CD8-positive, alpha-beta memory T cell (primary cell): ENCODE results near the gene WDR18. TPM values are rescaled to one million over a fixed set of nuclear protein-coding genes. Genes with fewer than 3 reads are reported as not detected.

Experiments
- CTCF ChIA-PET: fragments of 350-600 bp; sonication (Branson Sonifier 250); formaldehyde crosslinking; loops from one replicate; lab custom pipeline; 2021; ENCODE audit warnings: antibody characterized with exemption; lab: Charles Lee
- POLR2A ChIA-PET: fragments of 350-600 bp; sonication (Branson Sonifier 250); formaldehyde crosslinking; loops from one replicate; lab custom pipeline; 2021; ENCODE audit warnings: antibody characterized with exemption; lab: Charles Lee
- DNase-seq, 5 donors: peaks; one replicate each; pipeline versions ENCODE4 v3.0.0 to v3.0.0-alpha.2; 2020 to 2022; ENCODE audit warnings: mixed read lengths in 1 of 5
- H3K27ac ChIP-seq: one replicate; pipeline ENCODE4 v1.7.0; 2013; ENCODE audit warnings: low read depth, mild to moderate bottlenecking, low read length, moderate library complexity
- H3K27me3 ChIP-seq: 2 replicates; pipeline ENCODE4 v1.7.0; 2013; ENCODE audit warnings: low read length, mild to moderate bottlenecking; ENCODE audit not compliant: insufficient read depth, poor library complexity, severe bottlenecking
- H3K36me3 ChIP-seq: 2 replicates; pipeline ENCODE4 v1.7.0; 2013; ENCODE audit warnings: mild to moderate bottlenecking, low read length, moderate library complexity; ENCODE audit not compliant: insufficient read depth
- H3K4me1 ChIP-seq: 2 replicates; pipeline ENCODE4 v1.7.0; 2013; ENCODE audit warnings: mild to moderate bottlenecking, low read length, moderate library complexity; ENCODE audit not compliant: insufficient read depth
- H3K4me3 ChIP-seq: 2 replicates; pipeline ENCODE4 v1.7.0; 2013; ENCODE audit warnings: mild to moderate bottlenecking, low read length
- H3K9me3 ChIP-seq: 2 replicates; pipeline ENCODE4 v1.7.0; 2013; ENCODE audit warnings: mild to moderate bottlenecking, low read length
- H3K27ac Mint-ChIP-seq, 8 donors: one replicate each; pipeline ENCODE4 v1.8.0; 2020 to 2021; ENCODE audit warnings: mixed read lengths in 8 of 8, mild to moderate bottlenecking in 6 of 8, inconsistent platforms in 3 of 8, moderate library complexity in 3 of 8
- H3K27me3 Mint-ChIP-seq, 2 donors: one replicate each; pipeline ENCODE4 v1.8.0; 2020 to 2021; ENCODE audit warnings: mixed read lengths in 2 of 2, mild to moderate bottlenecking in 1 of 2, moderate library complexity in 1 of 2
- H3K36me3 Mint-ChIP-seq, 3 donors: one replicate each; pipeline ENCODE4 v1.8.0; 2020 to 2021; ENCODE audit warnings: mixed read lengths in 3 of 3, inconsistent platforms in 1 of 3, mild to moderate bottlenecking in 1 of 3
- H3K4me1 Mint-ChIP-seq, 3 donors: one replicate each; pipeline ENCODE4 v1.8.0; 2020 to 2021; ENCODE audit warnings: mixed read lengths in 3 of 3, inconsistent platforms in 1 of 3, mild to moderate bottlenecking in 1 of 3
- H3K4me3 Mint-ChIP-seq, 7 donors: one replicate each; pipeline ENCODE4 v1.8.0; 2020 to 2021; ENCODE audit warnings: mixed read lengths in 7 of 7, mild to moderate bottlenecking in 6 of 7, moderate library complexity in 4 of 7, inconsistent platforms in 2 of 7
- H3K9me3 Mint-ChIP-seq, 5 donors: one replicate each; pipeline ENCODE4 v1.8.0; 2020 to 2022; ENCODE audit warnings: mixed read lengths in 5 of 5, mild to moderate bottlenecking in 3 of 5, moderate library complexity in 2 of 5, inconsistent platforms in 1 of 5
- polyA plus RNA-seq: library from polyadenylated mRNA; unstranded; fragments of 300-500 nt; fragmentation: Illumina TruSeq; gene quantifications from one replicate; pipeline ENCODE4 v1.2.3, GENCODE V29; 2021
- total RNA-seq, 2 experiments: library from RNA; stranded (reverse); gene quantifications; one replicate each; pipeline ENCODE4 v1.2.3, GENCODE V29; 2021

Gene WDR18
- total and polyA plus RNA-seq, 3 experiments from 2014 or later, result 61.3 to 133 (median 108) TPM

DNA sequence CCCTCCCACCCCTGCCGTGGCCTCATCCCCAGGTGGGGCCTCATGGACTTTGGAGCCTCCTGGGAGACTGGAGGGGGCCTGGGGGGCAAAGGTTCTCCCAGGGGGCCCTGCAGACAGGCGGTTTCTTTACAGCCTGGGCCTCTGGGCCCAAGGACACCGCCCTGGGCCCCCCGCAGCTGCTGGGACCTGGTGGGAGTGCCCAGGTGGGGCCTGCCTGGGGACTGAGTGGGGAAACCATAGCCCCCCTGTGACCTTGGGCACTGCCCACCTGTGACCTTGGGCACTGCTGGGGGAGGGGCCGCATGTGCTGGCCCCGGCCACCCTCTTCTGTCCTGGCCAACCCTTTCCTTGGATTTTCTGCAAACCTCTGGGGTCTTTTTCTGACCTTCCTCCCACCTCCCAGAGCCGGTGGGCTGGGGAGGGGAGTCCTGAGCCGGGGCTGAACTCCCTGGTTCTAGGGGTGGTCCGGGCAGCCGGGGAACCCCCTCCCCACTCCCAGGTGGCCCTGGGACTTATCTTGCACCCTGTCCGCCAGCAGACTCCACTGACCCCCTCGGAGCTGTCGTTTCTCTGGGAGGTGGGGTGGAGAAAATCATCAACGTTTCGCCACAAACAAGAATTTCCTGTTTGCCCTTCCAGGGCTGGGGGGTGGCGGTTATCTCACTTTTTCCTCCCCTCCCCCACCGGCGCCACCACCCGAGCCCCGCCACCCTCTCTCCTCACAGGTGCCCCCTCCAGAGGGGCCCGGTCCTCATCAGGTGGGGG is 31.3 kb upstream of the WDR18 start:
- Histone ChIP-seq H3K4me1 (peaks cover 19% of the 10 kb centered on the region), H3K27me3 (no peaks in the 10 kb centered on the region), H3K9me3 (no peaks in the 10 kb centered on the region), H3K27ac (peak overlapping the region; percentile 73), H3K4me3 (peak overlapping the region; percentile 26), H3K36me3 (no peaks in the 10 kb centered on the region)
- Mint-ChIP-seq H3K27me3 (peaks cover 0 to 1% of the 10 kb centered on the region in 2 donors), H3K36me3 (no peaks in the 10 kb centered on the region), H3K4me3 (peak overlapping the region; percentile 40 to 81 (median 73)), H3K27ac (peak overlapping the region in 4 of 8 donors; percentile 3 to 83 (median 72)), H3K9me3 (no peaks in the 10 kb centered on the region), H3K4me1 (peaks cover 0 to 26% (median 2%) of the 10 kb centered on the region in 3 donors)
- ChIA-PET CTCF (interaction anchor here (1.0 kb wide), 1 partner anchor 28 kb away, joined by 3 read pairs; no protein-coding TSS in a partner anchor), POLR2A (no interaction called here)
- no peak for DNase-seq

DNA sequence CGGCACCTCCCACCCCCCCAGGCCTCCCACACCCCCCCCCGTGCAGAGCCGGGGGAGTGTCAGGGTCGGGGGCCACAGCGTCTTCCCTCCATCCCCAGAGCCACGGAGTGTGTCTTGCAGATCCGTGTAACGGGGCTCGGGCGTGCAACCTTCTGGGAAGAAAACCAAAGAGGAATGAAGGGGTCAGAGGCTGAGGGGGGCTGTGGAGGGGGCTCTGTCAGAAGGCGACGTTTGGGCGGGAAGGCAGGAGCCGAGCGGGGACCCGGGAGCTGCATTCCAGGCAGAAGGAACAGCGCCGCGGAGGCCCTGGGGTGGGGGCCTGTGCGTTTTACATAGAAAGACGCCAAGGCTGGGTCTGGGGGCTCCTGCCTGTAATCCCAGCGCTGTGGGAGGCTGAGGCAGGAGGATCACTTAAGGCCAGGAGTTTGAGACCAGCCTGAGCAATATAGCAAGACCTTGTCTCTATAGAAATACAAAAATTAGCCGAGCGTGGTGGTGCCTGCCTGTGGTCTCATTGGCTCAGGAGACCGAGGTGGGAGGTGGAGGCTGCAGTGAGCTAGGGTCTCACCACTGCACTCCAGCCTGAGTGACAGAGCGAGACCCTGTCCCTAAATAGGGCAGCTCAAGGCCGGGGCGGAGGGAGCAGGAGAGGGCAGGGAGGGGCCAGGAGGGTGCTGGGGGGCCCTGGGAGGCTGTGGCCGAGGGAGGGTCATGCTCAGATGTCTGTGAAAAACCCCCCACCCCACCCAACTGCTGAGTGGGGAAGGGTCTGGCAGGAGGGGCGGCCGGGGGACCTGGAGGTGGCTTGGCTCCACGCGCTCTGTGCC is 30.5 kb upstream of the WDR18 start:
- Histone ChIP-seq H3K27me3 (no peaks in the 10 kb centered on the region), H3K36me3 (no peaks in the 10 kb centered on the region), H3K4me3 (peak overlapping the region; percentile 26), H3K9me3 (no peaks in the 10 kb centered on the region), H3K27ac (peak overlapping the region; percentile 73), H3K4me1 (peaks cover 19% of the 10 kb centered on the region)
- ChIA-PET POLR2A (no interaction called here), CTCF (interaction anchor here (0.5 kb wide), 1 partner anchor 12 kb away, joined by 3 read pairs; no protein-coding TSS in a partner anchor)
- H3K36me3 Mint-ChIP-seq, result no peaks in the 10 kb centered on the region
- peak overlapping the region in 2 of 8 donors; percentile 64 to 74 for H3K27ac Mint-ChIP-seq
- no peaks in the 10 kb centered on the region for H3K27me3 Mint-ChIP-seq
- H3K4me1 Mint-ChIP-seq, result peaks cover 0 to 26% (median 2%) of the 10 kb centered on the region in 3 donors
- peak overlapping the region in 6 of 7 donors; percentile 41 to 81 (median 50) for H3K4me3 Mint-ChIP-seq
- DNase-seq, result no peak
- no peaks in the 10 kb centered on the region for H3K9me3 Mint-ChIP-seq

DNA sequence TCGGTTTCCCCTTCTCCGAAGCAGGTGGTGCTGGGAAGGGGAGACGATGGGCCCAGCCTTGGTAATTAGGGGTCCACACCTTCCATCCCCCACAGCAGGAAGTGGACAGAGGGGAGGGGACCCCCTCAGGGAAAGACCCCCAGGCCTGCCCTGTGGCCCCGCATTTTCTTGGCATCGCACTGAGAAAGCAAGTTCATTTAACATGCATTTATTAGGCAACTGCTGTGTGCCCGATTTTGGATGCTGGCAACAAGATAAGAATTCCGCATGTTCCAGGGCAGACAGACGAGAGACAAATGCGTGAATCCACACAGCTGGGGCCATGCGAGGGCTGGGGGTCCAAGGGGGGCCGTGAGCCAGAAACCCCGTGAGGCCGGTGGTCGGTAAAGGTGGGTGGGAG is 29.9 kb upstream of the WDR18 start:
- Mint-ChIP-seq H3K27me3 (no peaks in the 10 kb centered on the region), H3K9me3 (no peaks in the 10 kb centered on the region), H3K4me3 (no peak overlapping the region), H3K27ac (no peak overlapping the region), H3K4me1 (peaks cover 0 to 26% (median 2%) of the 10 kb centered on the region in 3 donors), H3K36me3 (no peaks in the 10 kb centered on the region)
- peaks cover 19% of the 10 kb centered on the region for H3K4me1 ChIP-seq
- H3K4me3 ChIP-seq, result no peak overlapping the region
- ChIA-PET CTCF (no interaction called here), POLR2A (no interaction called here)
- no peaks in the 10 kb centered on the region for H3K36me3 ChIP-seq
- peak overlapping the region; percentile 57 for H3K27ac ChIP-seq
- no peaks in the 10 kb centered on the region for H3K9me3 ChIP-seq
- no peak for DNase-seq
- no peaks in the 10 kb centered on the region for H3K27me3 ChIP-seq

DNA sequence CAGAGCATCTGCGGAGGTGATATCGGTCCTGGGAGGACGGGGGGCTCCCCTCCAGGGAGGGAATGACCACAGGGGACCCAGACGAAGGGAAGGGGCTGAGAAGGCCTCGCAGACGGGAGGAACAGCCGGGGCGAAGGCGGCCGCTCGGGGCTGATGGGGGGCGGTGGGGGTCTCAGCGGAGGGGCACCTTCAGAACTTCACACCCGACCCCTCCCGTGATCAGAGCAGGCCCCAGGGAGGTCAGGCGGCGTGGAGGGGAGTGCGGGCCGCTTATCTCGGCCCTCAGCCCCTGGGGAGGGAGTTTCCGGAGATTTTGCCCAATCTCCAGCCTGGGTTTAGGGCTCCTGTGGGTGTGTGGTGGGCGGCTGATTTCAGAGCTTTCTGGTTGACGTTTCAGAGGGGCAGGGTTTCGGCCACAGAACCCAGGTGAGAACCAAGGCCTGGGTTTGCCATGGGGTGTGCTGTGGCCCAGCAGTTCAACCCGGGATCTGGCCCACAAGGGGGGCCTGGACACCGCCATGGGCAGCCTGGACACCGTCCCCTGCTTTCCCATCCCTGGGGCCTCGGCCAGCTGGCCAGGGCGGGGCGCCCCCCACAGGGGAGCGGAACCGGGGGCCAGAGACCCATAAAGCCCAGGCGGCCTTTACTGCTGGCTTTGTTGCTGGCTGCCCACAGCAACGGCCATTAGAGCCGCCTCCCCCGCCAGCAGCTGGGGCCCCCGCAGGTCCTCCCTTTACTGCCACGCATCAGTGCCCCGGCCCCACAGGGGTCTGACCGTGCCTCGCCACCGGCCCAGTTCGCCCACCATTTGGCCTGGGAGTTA is 29.3 kb upstream of the WDR18 start:
- H3K36me3 ChIP-seq, result no peaks in the 10 kb centered on the region
- peaks cover 0 to 2% (median 0%) of the 10 kb centered on the region in 3 donors for H3K36me3 Mint-ChIP-seq
- peaks cover 19% of the 10 kb centered on the region for H3K4me1 ChIP-seq
- no peak overlapping the region for H3K4me3 ChIP-seq
- H3K4me3 Mint-ChIP-seq, result no peak overlapping the region
- DNase-seq, result no peak
- peak overlapping the region; percentile 57 for H3K27ac ChIP-seq
- peaks cover 0 to 26% (median 2%) of the 10 kb centered on the region in 3 donors for H3K4me1 Mint-ChIP-seq
- H3K27me3 ChIP-seq, result no peaks in the 10 kb centered on the region
- H3K27ac Mint-ChIP-seq, result peak overlapping the region in 1 of 8 donors; percentile 75
- no peaks in the 10 kb centered on the region for H3K27me3 Mint-ChIP-seq
- ChIA-PET POLR2A (no interaction called here), CTCF (interaction anchor here (0.5 kb wide), 1 partner anchor 99 kb away, joined by 3 read pairs; no protein-coding TSS in a partner anchor)
- no peaks in the 10 kb centered on the region for H3K9me3 Mint-ChIP-seq
- no peaks in the 10 kb centered on the region for H3K9me3 ChIP-seq

DNA sequence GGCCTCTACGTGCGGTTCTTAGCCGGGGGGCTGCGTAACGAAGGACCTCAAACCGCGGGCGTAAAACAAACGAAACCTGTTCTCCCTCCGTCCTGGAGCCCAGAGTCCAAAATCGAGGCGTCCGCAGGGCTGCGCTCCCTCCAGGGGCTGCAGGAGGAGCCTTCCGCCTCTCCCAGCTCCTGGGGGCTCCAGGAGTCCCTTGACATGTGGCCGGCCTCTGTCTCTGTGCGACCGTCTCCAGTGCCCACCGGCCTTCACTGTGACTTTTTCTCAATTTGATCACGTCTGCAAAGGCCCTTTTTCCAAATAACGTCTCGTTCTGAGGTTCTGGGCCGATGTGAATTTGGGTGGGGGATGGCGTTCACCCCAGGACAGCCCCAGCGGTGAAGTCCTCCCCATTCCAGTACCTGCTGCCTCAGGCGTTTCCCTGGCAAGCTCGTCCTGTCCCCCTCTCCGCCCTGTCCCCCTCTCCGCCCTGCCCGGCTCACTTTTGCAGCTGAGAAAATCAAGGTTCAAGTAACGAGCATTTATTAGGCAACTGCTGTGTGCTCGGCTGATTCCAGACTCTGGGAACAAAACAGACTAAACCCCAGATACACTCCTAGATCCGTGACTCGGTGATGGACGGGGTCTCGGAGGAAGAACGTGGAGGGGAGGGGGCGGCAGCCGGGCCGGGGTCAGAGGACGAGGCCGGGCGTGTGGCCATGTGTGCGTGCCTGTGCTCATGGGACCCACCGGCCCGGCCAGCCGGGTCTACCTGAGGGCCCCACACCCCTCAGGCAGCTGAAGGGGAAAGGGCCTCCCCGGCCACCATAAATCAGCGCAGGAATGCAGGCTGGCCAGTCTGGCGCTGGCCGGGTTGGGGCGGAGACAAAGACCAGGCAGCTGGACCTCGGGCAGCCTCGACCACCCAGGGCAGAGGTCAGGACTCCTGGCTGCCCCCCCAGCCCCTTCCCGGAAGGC is 28.1 kb upstream of the WDR18 start:
- H3K9me3 ChIP-seq, result no peaks in the 10 kb centered on the region
- peaks cover 19% of the 10 kb centered on the region for H3K4me1 ChIP-seq
- H3K27ac Mint-ChIP-seq, result peak overlapping the region in 1 of 8 donors; percentile 21
- H3K27me3 ChIP-seq, result no peaks in the 10 kb centered on the region
- no peak overlapping the region for H3K27ac ChIP-seq
- H3K4me3 ChIP-seq, result no peak overlapping the region
- no peaks in the 10 kb centered on the region for H3K36me3 ChIP-seq
- H3K4me3 Mint-ChIP-seq, result no peak overlapping the region
- no peaks in the 10 kb centered on the region for H3K27me3 Mint-ChIP-seq
- peaks cover 0 to 23% (median 2%) of the 10 kb centered on the region in 3 donors for H3K4me1 Mint-ChIP-seq
- DNase-seq, result no peak
- peaks cover 0 to 2% (median 0%) of the 10 kb centered on the region in 3 donors for H3K36me3 Mint-ChIP-seq
- CTCF ChIA-PET, result interaction anchor here (0.7 kb wide), 1 partner anchor 28 kb away, joined by 3 read pairs; the partner anchor contains the start of gene WDR18
- H3K9me3 Mint-ChIP-seq, result no peaks in the 10 kb centered on the region
- POLR2A ChIA-PET, result no interaction called here

DNA sequence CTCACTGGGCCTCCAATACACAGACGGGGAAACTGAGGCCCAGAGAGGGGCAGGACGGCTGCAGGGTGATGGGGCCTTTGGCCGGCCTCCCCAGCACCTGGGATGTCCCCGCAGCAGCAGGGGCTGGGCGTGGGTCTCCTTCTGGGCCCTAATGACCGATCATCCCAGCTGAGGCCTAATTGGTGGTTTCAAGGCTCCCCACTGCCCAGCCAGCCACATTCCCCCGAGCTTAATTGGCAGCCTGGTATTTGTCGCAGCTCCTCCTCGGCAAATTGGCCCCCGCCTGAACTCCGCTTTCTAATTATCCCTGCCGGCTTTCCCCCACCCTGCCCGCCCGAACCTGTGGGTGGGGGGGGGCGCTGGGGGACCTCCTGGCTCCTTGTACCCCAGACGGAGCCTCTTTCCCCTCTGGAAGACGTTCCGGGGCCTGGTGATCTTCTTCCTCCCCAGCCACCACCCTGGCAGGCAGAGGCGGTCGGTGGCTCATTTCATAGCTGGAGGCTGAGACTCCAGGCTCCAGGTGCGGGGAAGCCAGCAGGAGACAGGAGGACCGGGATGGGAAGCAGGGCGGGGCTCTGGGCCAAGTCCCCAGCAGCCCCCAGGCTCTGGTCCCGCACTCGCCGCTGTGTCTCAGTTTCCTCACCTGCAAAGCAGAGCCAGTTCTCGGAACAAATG is 27.2 kb upstream of the WDR18 start:
- Mint-ChIP-seq H3K27ac (no peak overlapping the region), H3K9me3 (no peaks in the 10 kb centered on the region), H3K4me3 (no peak overlapping the region), H3K36me3 (peaks cover 0 to 2% (median 0%) of the 10 kb centered on the region in 3 donors), H3K27me3 (no peaks in the 10 kb centered on the region), H3K4me1 (peaks cover 0 to 18% (median 2%) of the 10 kb centered on the region in 3 donors)
- Histone ChIP-seq H3K27ac (no peak overlapping the region), H3K4me1 (peaks cover 19% of the 10 kb centered on the region), H3K36me3 (no peaks in the 10 kb centered on the region), H3K4me3 (no peak overlapping the region), H3K27me3 (no peaks in the 10 kb centered on the region), H3K9me3 (no peaks in the 10 kb centered on the region)
- ChIA-PET POLR2A (no interaction called here), CTCF (interaction anchor here (0.7 kb wide), 1 partner anchor 27 kb away, joined by 3 read pairs; the partner anchor contains the start of gene WDR18)
- DNase-seq, result no peak
